NCI-H2029 treated with DMSO at 0.1 percent for 48 hours (cell line): ENCODE results near the gene CCDC88C.

Experiments used
- DNase-seq: peaks from one replicate; lab custom pipeline; 2025; lab: John Stamatoyannopoulos, UW

CCDC88C gene

DNA sequence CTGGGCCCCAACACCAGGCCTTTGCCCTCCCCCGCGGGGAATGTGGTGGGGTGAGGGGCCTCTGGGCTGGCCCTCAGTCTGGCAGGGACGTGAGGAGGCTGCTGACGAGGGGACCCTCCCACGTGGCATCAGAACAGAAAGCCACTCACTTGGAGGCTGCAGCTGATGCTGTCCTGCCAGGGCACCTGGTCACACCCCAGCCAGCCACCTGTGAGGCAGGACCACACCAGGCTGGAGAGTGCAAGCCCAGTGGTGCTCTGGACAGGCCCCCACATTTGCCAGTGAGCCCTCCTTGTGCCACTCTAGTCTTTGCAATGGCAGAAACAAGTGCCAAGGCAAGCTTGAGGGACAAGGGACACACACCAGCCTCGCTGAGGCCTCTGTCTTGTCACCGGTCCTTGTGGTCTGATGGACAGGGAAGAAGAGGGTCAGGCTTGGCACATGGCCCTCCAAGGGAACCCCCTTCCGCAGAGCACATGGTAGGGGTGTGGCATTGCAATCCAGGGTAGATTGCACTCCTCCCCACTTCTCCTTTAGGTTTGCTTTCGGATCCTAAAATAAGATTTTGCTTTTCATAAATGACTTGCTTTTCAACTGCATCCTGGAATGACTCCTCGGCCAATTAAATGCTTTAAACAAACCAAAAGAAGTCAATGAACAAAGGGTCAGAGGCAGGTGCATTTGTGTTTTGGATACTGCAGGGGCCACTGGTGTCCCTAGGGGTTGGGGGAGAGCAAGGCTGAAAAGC lies 53.7 kb downstream of the CCDC88C start:
- no peak for DNase-seq

DNA sequence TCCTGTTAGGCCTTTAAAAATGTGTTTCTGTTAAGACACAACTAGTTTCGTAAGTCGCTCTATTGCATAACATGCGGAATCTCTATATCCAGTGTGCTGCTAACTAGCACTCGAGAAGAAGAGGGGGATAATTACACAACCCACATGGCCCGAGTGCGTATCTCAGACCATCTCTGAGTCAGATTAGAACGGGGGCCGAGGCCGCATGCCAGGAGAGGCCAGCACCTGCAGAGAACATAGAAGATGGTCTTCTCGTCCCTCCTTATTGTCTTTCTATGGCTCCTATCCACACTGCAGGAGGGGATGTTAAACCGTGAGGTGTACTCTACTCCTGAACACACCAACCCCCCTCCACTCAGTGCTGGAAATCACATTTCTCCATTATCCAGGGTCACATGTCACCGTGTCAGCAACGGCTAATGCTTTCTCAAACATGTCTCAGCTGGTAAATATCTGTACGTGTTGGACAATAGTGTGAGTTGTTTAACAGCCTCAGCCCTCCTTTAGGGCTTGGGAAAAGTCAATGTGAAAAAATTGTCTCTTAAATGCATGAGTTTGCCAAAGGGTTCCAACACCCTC lies 56.3 kb downstream of the CCDC88C start:
- no peak for DNase-seq

DNA sequence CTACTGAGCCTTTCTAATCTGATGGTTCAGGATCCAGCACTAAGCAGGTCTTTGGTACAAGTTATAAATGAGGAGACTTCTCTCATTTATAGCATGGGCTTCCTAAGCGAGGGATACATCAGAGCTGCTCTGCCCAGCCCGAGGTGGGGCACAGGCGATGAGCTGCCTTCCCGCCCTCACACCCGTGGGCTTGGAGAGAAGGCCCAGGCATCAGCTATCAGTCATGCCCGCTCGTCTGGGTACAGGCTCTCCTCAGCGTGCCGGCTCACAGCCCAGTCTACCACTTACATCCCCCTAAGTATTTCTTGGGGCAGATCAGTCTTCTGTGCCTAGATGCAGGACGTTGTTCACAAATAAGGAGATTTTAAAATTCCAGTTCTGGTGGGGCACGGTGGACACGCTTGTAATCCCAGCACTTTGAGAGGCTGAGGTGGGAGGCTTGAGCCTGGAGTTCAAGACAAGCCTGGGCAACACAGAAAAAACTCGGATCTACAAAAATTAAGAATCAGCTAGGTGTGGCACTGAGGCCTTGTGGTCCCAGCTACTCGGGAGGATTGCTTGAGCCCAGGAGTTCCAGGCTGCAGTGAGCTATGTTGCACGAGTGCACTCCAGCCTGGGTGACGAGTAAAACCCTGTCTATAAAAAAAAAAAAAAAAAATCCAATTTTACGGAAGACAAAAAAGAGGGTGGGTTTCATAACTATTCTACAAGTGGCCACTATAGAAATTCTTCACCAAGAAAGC lies 57.0 kb downstream of the CCDC88C start:
- DNase-seq, result no peak

DNA sequence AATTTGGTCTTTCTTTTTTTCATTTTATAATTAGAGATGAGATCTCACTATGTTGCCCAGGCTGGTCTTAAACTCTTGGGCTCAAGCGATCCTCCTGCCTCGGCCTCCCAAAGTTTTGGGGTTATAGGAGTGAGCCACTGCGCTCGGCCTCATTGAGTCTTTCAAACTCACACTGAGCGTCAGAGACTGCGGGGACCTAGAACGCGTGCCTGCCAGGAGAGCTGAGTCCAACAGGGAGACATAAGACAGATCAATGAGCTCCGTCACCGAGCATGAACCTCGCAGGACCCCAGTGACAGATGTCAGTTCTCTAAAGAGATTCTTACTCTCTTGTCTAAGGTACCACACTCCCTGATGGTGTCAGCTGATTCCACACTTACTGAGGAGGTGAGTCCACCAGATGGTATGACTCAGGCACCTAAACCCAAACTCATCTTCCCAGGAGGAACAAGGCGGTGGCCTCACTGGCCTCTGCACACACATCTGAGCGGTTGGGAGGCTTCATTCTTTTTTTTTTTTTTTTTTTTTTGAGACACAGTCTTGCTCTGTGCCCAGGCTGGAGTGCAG lies 58.9 kb downstream of the CCDC88C start:
- DNase-seq, result no peak

DNA sequence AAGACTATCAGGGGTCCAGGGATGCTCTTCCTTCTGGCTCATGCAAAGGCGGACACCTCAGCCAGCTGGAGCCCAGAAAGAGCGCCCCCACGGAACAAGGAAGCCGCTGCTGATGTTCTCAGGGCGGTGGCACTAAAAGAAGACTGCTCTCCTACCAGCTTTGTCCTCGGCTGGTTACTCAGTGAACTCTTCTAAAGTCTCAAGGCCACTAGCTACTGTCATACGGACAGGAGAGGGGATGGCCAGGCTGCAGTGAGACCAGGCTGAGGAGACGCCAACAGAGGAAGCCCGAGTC lies 59.6 kb downstream of the CCDC88C start:
- no peak for DNase-seq

DNA sequence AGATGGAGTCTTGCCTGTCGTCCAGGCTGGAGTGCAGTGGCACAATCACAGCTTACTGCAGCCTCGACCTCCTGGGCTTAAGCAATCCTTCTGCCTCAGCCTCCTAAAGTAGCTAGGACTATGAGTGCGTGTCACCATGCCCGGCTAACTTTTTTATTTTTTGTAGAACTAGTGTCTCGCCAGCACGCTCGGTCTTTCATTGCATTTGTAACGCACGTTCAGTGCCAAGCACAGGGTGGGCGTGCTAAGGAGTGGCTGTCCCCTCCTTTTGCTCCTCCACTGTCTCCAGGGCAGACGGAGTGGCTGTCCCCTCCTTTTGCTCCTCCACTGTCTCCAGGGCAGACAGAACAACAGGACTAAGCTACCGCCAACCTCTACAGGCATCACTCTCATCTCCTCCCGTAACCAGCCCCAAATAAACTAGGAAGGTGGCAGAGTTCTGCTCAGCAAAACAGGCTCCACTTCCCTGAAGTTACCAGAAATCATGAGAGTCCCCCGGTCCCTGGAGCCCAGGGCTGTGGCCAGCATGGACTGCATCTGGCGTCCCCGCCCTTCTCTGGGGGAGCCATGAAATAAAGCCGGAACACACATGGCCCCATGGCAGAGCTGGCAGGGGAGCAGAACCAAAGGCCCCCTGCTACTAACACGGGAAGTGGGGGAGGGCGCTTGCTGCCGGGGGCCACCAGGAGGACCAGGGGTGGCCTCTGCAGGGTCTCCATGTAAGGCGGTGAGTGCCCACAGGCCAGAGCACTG lies 60.2 kb downstream of the CCDC88C start:
- no peak for DNase-seq

DNA sequence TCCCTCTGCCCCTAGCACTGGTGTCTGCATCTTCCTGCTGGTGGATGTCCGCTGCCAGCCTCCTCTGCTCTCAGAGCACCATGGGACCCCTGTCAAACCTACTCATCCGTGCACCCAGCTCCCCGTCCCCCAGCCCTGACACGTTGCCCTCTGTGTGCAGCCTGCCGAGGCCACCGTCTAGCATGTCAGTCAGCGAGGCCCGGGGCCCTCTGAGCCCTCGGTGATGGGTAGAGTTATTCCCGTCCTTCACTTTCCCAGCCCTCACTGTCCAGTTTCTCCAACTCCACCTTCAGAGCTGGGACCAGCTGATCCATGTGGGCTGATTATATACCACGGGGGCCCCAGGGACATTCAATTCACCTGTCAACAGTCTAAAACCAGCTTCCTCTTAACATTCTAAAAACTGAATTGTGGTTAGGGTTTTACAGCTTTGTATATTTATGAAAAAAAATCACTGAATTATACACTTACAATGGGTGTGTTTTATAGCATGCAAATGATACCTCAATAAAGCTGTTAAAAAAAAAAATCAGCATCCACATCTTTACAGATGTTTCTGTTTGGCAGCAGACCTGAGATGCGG lies 61.3 kb downstream of the CCDC88C start:
- DNase-seq, result no peak

DNA sequence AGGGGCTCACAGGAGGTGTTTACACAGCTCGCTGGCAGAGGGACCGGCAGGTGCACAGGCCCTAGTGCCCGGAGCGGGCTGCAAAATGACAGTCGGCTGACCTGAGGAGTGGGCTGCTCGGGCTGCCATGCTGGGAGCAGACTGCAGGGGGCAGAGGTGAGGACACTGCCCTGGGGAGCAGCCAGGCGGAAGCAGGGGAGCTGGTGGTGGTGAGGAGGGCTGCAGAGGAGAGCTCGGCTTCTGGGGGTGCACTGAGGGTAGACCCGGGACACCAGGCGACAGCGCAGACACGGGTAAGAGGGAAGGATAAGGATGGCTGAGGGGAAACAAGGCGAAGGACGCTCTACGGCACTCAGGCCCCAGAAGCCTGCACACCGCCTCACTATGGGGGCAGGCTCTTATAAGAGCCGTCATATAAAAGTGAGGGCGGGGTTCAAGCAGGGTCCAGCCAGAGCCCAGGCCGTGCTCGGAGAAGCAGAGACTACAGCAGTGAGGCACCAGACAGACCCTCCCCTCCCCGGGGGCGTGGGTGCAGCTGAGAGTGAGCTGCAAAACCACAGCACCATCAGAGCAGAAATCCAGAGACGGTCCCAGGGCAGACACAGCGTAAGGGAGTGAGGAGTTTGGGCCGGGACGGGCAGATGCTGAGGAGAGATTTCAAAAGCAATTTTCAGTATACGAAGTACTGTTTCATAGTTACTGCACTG lies 62.5 kb downstream of the CCDC88C start:
- DNase-seq, result no peak

DNA sequence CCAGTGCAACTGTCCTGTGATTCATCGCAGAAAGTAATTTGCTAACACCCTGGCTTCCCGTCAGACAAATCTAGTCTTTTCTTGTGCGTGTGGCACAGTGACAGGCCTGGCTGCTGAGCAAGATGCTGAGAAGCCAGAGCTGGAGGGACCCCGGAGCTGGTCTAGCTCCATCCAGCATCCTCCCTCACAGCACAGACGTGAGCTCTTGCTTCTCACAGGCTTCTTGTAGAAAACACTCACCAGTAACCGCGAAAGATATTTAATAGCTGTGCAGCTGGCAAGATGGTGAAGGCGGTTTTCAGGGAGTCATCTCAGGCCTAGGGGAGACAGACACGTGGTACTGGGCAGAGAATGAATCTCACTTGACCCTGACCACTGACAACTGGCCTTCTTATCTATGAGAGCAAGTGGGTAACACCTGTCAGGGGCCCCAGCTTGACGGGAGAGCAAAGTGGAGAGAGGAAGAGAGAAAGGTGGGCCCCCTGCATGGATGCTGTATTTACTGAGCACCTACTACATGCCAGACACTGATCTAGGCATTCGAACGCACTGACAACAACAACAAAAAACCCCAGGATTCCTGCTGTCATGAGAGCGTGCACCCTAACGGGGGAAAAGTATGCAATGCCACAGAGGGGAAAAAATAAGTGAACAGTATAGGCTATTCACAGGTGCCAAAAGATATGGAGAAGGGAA lies 63.3 kb downstream of the CCDC88C start:
- DNase-seq, result no peak

DNA sequence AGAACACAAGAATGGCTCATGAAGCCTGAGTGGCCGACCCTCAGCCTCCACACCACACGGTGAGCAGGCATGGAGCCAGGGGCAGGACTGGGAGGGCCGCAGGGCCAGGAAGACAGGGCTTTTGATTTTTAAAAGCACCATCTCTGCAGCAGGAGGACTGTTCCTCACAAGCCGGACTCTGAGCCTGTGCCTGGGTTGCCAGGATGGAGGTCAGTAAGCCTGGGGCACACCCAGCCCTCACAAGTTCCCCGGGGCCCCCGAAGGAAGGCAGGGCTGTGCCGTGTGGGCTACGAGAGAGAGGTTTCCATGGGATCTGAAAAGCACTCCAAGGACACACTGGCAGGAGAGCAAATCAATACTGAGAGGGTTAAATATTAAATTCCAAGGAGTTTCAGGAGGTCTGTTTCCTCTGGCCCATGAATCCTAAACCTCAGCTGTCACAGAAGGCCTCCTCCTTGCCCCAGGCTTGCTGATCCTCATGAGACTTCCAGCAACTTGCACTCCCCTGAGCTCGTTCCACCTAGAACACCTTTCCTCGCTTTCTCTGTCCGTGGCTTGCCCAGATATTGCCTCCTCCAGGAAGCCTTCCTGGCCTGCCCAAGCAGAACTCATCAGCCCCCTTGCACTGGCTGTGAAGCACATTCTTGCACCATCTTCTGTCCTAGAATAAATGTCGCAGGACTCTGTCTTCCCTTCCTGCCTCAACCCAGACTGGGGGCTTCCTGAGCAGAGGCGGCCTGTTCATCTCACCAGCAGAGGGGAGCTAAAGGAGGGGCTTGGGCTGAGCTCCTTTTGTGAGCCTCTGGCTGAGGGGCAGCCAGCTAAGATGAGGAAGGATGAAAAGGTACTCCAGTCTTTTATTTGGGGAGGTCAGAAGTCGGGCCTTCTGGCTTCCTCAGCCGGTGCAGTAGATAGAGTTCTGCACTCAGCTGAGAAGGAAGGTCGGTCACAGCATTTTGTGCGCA lies 64.6 kb downstream of the CCDC88C start:
- DNase-seq, result no peak

DNA sequence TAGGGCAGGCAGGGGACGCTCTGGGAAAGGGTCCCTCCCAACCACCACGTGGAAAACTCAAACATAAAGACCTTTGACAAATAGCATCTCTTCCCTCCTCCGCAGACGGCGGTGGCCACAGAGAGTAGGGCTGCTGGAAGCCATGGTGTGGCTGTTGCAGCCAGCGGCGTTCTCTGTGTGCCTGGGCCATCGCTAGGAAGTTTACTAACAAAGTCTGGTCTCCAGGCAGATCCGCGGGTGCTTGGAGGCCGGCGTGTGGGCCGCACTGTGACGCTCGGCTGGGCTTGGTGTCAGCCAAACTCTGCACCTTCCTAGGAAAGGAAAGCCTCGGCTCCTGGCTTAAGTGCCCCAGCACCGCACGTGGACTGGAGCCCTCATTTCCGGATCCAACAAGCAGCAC lies 65.6 kb downstream of the CCDC88C start:
- DNase-seq, result peak; percentile 8

DNA sequence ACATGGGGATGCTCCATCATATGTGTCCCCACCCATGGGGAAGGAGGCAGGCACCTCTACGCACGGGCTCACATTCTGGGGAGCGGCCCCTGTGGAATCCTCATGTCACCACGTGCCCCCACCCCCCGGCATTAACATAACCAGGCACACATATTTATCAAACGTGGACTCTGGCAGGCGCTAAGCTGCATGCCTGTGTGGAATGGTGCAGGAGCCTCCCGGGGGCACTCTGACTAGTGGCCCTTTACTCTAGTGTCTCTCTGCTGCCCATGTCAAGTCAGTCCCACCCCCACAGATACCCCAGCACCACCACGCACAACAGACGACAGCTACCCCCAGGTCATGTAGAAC lies 66.1 kb downstream of the CCDC88C start:
- no peak for DNase-seq

DNA sequence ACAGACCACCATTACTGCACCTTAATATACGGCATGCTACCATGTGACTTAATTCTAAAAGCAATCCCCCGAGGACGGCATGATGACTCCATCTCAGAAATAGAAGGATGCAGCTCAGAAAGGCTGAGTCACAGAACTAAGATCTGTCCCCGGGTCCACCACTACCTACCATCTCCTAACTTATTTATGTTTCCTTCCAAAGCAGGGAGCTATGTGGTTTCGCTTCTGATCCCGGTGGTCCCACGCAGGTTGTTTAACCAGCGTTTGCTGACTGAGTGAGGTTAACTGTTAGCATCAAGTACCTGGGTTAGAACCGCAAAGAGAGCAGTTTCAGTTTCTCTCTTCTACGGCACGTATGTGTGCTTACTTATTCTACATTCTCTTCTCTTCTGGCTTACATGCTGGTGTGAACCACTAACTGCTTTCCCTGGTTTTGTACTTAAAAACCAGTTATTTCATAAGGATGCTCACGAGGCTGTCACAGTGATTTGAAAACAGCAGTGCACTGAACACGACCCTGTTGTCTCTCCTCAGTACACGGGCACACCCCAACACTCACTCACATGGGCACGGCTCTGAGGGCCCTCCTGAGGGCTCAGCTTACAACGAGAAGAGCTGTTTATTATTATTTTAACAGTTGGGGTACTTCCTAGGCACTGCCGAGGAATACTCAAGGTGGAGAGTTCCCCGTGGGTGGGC lies 66.7 kb downstream of the CCDC88C start:
- no peak for DNase-seq

DNA sequence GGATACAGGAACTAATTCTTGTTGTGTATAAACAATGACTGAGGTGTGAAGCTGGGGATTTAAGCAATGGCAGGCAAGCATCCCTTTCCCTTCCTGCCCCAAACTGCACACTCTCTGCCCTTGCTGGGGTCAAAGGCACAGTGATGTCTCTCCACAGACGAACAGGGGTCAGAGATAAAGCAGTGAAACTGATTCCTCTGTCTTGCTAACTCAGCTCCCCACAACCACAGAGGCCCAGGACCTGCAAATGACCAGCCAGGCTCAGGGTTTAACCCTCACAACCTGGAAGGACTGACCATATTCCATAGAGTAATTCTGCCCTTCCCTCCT lies 67.2 kb downstream of the CCDC88C start:
- DNase-seq, result no peak

DNA sequence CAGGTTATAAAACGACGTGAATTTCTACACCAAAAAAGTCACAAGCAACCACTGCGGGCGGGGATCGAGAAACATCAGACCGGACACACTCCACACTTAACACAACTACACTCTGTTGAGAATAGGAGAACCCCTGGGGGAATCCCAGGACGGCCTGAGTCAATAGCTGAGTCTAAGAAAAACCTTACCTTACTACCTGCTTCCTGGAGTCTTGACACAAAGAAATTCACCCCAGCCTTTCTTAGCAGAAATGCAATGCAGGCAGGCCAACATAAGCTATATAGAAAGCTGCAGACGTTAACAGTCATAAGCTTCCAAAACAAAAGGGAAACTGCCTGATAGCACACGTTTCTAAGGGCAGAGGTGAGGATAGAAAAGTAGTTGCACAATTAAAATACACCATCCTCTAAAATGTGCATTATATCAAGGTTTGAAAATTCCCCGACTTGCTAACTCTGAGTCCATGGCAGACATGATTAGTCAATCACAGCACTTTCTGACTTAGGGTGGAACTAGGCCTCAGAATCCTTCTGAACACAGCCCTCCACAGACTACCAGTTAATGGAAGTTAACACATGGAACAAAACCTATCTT lies 68.0 kb downstream of the CCDC88C start:
- DNase-seq, result no peak

DNA sequence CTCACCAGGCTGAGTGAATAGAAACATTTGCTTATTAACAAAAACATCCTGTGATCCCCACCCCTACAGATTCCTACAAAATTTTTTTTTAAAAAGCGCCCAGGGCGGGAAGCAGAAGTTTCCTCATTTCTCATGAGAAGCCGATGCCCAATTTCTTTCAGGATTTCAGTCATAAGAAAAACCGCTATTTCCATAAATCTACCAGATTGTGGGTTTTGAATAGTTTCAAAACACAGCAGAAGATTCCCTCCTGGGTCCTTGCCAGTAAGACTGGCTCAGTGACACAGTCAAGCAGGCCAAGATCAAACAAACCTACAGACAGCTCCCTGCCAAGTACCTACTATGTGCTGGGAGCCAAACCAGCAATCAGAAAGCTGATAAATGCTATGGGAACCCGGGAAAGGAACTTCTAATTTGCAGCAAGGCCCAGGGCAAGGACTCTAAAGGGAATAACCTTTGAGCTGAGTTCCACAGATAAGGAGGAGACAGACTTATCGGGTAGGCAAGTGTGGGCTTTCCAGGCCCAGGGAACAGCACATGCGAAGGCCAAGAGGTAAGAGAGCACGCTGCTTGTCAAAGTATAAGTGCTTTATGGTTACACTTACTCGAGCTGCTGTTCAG lies 68.7 kb downstream of the CCDC88C start:
- DNase-seq, result no peak

DNA sequence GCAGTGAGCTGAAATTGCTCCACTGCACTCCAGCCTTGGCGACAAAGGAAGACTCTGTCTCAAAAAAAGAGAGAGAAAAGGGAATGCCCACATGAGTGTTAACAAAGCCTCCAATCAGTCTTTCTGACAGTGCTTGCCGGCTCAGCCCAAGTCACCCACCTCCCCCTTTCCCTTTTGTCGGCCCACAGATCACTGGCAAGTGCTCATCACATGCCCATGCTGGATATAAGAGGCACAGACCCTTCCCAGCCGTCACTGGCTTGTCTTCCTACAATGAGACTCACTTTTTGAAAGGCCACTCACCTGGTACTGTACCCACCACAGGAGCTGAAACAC lies 70.8 kb downstream of the CCDC88C start:
- DNase-seq, result no peak

DNA sequence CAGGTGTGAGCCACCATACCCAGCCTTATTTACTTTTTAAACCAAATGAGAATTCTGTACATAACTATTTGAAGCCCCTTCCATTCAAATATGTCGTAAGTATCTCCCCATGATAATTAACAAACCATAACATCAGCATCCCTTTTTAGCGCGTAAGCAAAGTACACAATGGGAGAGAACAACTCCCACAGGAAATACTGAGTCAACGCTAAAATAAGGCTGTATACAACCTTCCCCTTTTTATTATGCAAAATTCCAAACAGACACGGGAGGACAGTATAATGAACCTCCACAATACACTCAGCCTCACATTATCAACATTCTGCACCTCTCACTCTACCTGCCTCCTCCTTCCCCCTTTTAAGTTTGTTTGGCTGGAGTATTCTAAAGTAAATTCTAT lies 73.5 kb downstream of the CCDC88C start:
- no peak for DNase-seq

DNA sequence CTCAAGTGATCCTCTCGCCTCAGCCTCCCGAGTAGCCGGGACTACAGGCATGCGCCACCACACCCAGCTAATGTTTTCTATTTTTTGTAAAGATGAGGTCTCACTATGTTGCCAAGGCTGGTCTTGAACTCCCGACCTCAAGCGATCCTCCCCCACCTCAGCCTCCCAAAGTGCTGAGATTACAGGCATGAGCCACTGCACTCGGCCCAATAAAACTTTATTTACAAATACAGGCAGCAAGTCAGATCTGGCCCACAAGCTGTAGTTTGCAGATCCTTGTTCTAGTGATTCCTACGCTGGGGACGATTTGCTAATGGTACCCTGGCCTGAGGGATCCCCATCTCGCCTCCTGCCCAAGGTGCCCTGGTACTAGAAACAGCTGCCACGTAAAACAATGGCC lies 74.6 kb downstream of the CCDC88C start:
- no peak for DNase-seq
